Esophagus muscularis mucosa (tissue), 4 donors: ENCODE results near the gene CORO6.

Experiments used
- CTCF ChIP-seq, 3 experiments: fragments of 200-600 bp in 2 of 3; fragments of 450-650 bp in 1 of 3; sonication (generic) in 2 of 3; IDR thresholded peaks; one replicate each; pipeline ENCODE4 v1.5.1; 2017 to 2019; ENCODE audit warnings: antibody characterized with exemption in 3 of 3, mild to moderate bottlenecking in 2 of 3, moderate library complexity in 1 of 3
- EP300 ChIP-seq: sonication (generic); formaldehyde crosslinking; IDR thresholded peaks from one replicate; pipeline ENCODE4 v1.6.1; 2017; ENCODE audit warnings: antibody characterized with exemption
- POLR2A ChIP-seq: fragments of 450-650 bp; IDR thresholded peaks from one replicate; pipeline ENCODE4 v1.6.1; 2017; ENCODE audit warnings: antibody characterized with exemption, moderate library complexity, mild to moderate bottlenecking, low read depth
- POLR2AphosphoS5 ChIP-seq, 2 donors: sonication (generic); formaldehyde crosslinking; IDR thresholded peaks; one replicate each; pipeline ENCODE4 v1.6.1; 2017; ENCODE audit warnings: antibody characterized with exemption in 2 of 2

- TF ChIP-seq CTCF (IDR thresholded peaks at IDR 0.05) (no peak), EP300 (no peak), POLR2AphosphoS5 (IDR thresholded peaks at IDR 0.05) (no peak), POLR2A (no peak)
These were observed 29.7 kb downstream of the CORO6 start, which contains the start of gene ANKRD13B for GRCh38 chr17:29592850-29593551.
